LNCaP clone FGC (cell line): Measurements from ENCODE around the gene MTMR11.
A peak's percentile ranks its signal among the peaks of the same experiment; 100 is the strongest.

Experiments used
- DNase-seq: peaks from one replicate; pipeline ENCODE4 v3.0.0-alpha.2; 2011; ENCODE audit warnings: low read depth
- H3K4me3 ChIP-seq: 2 replicates; pipeline ENCODE4 v1.5.1; 2011; ENCODE audit warnings: mild to moderate bottlenecking, low read depth, low read length, control low read depth
- CTCF ChIP-seq: IDR thresholded peaks from 2 replicates; pipeline ENCODE4 v1.5.1; 2012; ENCODE audit warnings: mild to moderate bottlenecking; ENCODE audit not compliant: control insufficient read depth, insufficient read depth; ENCODE audit errors: extremely low read depth

Gene MTMR11

DNA sequence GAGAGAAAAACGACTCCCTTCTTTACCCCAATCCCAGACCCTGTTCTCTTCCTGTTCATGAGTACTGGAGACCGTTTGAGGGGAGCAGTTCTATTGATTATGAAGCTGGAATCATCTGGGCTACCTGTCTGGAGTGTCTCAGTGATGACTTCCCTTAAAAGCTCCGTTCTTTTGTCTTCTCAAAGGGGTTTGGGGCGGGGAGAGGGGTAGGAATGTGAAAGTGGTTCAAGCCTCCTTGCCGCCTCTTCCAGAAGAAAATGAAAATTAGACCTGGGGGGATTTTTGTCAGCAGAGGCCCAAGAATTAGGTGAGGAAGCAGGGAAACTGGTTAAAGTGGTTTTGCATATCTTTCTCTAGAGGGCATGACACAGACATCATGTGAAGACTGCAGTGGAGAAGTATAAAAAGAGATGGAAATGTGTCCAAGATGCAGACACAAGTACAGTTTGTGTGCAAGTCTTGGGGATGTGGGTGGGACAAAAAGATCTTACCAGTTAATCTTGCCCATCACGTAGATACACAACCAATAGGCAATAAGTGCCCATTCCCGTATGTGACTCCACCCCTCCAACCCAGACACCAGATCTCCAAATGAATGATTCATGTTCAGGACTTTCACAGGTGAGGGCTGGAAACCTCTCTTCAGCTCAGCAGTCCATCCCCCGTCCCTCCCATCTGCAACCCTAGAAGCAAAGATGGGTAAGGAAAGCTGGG lies 470 bp upstream of the MTMR11 start:
- peak; percentile 45 for DNase-seq
- H3K4me3 ChIP-seq = peak overlapping the region; percentile 38
- no peak for TF ChIP-seq CTCF

GRCh38 chr1:149934356-149934755 lies 2.3 kb downstream of the MTMR11 start:
- DNase-seq = no peak
- H3K4me3 ChIP-seq = no peak overlapping the region

GRCh38 chr1:149933208-149933607 lies 3.5 kb downstream of the MTMR11 start:
- no peak for TF ChIP-seq CTCF
- DNase-seq = no peak
- no peak overlapping the region for H3K4me3 ChIP-seq

More at GRCh38 chr1:149934356-149934755, 2.3 kb downstream of the MTMR11 start:
- TF ChIP-seq CTCF = no peak

DNA sequence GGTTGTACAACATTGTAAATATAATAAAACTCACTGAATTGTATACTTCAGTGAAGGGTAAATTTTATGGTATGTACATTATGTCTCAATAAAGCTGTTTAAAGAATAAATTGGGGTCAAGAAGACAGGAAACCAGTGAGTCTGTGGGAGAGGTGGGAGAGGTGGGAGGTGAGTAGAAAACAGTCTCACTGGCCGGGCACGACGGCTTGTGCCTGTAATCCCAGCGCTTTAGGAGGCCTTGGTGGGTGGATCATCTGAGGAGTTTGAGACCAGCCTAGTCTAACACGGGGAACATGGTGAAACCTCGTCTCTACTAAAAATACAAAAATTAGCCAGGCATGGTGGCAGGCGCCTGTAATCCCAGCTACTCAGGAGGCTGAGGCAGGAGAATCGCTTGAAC lies 4.2 kb downstream of the MTMR11 start:
- no peak for TF ChIP-seq CTCF
- no peak overlapping the region for H3K4me3 ChIP-seq
- DNase-seq = no peak

DNA sequence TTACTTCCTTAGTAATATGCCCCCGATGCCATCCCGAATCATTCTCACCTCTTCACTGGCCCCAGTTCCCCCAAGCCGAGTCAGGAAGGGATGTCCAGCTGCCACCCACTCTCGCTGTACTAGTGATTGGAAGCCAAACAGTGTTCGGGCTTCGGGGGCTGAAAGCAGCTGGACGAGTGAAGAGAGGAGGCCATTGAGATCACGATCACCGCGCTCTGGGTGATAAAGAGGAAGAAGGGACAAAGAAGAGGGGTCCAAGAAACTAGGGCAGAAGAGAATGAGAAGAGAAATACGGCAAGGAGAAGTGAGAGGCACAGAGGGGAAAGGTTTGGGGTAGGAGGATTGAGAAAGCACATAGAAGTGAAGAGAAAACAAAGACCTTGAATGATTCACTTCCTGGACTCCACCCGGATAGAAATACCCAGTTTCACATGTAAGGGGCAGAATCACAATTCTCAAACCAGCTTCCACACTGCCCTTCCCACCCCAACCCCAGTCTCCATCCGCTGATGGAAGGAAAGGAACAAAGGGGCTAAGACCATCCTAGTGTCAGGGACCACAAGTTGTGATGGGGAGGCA lies 5.4 kb downstream of the MTMR11 start:
- H3K4me3 ChIP-seq = no peak overlapping the region
- DNase-seq = no peak
- TF ChIP-seq CTCF = no peak

DNA sequence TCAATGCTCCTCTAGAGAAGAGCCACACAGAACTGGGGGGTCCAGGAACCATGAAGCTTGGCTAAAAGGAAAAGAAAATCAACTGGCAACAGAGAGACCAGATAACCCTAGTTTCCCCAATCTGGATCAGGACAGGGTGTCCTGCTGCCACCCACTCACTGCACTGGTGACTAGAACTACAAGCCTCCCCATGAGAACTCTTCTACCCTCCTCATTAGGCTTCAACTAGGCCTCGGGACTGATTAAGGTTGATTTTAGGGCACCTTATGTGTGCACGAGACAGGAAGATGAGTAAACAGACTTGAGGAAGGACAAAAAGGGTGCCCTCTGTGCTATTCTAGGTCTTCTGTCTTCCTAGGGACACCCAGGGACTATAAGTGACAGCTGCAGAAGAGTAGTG lies 6.8 kb downstream of the MTMR11 start:
- H3K4me3 ChIP-seq = no peak overlapping the region
- no peak for TF ChIP-seq CTCF
- DNase-seq = no peak

DNA sequence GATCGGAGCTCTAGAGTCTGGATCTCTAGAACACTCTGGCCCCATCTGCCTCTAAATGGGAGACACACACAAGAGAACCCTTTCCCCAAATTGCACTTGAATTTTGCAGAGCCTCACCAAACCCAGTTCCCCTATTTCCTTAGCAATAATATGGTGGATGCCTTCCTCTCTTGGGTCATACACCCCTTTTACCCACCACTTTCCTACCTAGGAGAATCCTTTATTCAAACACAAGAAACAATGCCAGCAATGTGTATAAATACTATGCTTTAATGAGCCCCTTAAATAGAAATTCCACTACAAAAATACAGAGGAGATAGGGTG lies 8.3 kb downstream of the MTMR11 start:
- H3K4me3 ChIP-seq = peak overlapping the region; percentile 98
- no peak for TF ChIP-seq CTCF
- DNase-seq = no peak
